ENCODE measurements around the gene DGKZ.

DNA sequence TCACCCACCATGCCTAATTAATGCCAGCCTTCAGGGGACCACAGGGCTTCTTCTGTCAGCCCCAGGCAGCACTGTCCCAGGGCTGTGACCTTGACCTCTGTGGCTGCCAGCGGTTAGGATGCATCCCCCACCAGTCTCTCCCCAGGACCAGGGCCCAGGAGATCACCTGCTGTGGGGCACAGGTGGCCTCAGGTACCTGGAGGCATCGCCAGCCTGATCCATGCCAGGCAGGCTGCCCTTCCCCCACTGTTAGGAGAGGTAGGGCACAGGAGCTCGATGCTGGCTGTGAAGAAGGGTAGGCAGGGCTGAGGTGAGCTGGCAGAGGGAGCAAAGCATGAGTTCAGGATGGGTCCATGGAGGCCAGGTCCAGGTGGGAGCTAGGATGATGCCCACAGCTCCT lies 17.5 kb downstream of the DGKZ start:
- TF ChIP-seq ADNP (CRISPR knock-in tag; IDR thresholded peaks at IDR 0.05) (no peak), ZC3H4 (CRISPR knock-in tag; IDR thresholded peaks at IDR 0.05; ENCODE audit: borderline replicate concordance) (no peak), HNRNPUL1 (IDR thresholded peaks at IDR 0.05; ENCODE audit: low read depth, low read length) (no peak), ZNF558 (CRISPR knock-in tag; IDR thresholded peaks at IDR 0.05; ENCODE audit: borderline replicate concordance) (no peak), ZNF776 (CRISPR knock-in tag; IDR thresholded peaks at IDR 0.05) (no peak), ZNF232 (CRISPR knock-in tag; IDR thresholded peaks at IDR 0.05; ENCODE audit: borderline replicate concordance) (no peak), CBX1 (IDR thresholded peaks at IDR 0.05; ENCODE audit: low read depth) (no peak), ZNF431 (CRISPR knock-in tag; IDR thresholded peaks at IDR 0.05; ENCODE audit: borderline replicate concordance, low read depth) (no peak)
- TF ChIP-seq, protein P1, sequence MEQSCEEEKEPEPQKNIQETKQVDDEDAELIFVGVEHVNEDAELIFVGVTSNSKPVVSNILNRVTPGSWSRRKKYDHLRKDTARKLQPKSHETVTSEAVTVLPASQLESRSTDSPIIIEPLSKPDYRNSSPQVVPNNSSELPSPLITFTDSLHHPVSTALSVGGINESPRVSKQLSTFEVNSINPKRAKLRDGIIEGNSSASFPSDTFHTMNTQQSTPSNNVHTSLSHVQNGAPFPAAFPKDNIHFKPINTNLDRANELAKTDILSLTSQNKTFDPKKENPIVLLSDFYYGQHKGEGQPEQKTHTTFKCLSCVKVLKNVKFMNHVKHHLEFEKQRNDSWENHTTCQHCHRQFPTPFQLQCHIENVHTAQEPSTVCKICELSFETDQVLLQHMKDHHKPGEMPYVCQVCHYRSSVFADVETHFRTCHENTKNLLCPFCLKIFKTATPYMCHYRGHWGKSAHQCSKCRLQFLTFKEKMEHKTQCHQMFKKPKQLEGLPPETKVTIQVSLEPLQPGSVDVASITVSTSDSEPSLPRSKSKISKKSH (CRISPR knock-in tag; IDR thresholded peaks at IDR 0.05; ENCODE audit: borderline replicate concordance) = no peak
- TF ChIP-seq, protein P2, sequence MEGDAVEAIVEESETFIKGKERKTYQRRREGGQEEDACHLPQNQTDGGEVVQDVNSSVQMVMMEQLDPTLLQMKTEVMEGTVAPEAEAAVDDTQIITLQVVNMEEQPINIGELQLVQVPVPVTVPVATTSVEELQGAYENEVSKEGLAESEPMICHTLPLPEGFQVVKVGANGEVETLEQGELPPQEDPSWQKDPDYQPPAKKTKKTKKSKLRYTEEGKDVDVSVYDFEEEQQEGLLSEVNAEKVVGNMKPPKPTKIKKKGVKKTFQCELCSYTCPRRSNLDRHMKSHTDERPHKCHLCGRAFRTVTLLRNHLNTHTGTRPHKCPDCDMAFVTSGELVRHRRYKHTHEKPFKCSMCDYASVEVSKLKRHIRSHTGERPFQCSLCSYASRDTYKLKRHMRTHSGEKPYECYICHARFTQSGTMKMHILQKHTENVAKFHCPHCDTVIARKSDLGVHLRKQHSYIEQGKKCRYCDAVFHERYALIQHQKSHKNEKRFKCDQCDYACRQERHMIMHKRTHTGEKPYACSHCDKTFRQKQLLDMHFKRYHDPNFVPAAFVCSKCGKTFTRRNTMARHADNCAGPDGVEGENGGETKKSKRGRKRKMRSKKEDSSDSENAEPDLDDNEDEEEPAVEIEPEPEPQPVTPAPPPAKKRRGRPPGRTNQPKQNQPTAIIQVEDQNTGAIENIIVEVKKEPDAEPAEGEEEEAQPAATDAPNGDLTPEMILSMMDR (CRISPR knock-in tag; IDR thresholded peaks at IDR 0.05) = no peak

All from HepG2 (cell line).